Activated CD8-positive, alpha-beta memory T cell treated with anti-CD3 and anti-CD28 coated beads for 4 hours (primary cell): ENCODE data around the gene COL26A1.
"Not testable (repeated sequence)": the region's sequence is repeated elsewhere in the genome, so short reads cannot be mapped to it uniquely, and the experiment has no call there.

Experiments used
- DNase-seq, 2 donors: peaks; one replicate each; pipeline ENCODE4 v3.0.0-alpha.2; 2020; ENCODE audit warnings: low read depth in 2 of 2

Gene COL26A1

DNA sequence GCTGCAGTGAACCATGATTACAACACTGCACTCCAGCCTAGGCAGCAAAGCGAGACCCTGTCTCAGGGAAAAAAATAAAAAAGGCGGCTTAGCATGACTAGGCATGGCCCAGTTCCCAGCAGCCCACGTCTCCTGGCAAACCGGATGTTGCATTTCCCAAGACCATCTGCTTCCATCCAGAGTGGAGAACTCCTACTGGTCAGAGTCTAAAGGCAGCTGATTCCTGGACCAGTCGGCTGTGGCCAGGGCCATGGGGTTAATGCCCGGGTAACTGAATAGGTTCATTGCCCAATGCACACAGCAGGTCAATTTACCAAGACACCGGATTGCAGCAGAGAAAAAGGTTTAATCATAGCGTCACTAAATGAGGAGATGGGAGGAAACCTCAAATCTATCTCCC, 133.3 kb downstream of the COL26A1 start:
- DNase-seq = no peak

GRCh38 chr7:101501351-101501750, 138.7 kb downstream of the COL26A1 start:
- DNase-seq = no peak

DNA sequence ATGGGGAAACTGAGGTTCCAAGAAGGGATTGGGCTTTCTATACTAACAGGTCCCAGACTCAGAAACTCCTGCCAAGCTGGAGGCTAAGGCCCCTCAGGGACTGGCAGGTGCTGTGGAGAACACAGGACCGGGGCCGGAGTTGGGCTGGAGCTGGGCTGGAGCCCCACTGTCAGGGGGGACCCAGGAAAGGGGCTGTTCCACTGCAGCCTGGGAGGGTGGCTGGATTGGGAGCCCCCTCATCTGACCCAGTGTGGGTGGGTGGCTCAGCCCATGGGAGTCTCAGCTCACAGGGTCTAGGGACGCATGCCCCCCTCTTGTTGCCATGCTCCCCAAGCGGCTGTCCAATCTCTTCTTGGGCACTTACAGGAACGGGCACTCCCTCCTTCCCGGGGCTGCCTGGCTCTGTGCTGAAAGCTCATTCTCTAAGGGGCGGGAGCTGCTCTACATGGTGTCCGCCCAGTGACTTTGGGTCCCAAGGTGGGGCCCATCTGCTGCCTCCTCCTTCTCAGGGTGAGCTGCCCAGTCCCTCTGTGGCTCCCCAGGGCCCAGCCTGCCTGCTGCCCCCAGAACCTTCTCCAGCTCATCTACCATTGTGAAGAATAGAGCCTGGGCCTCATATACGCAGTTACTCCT, 139.9 kb downstream of the COL26A1 start:
- no peak for DNase-seq

DNA sequence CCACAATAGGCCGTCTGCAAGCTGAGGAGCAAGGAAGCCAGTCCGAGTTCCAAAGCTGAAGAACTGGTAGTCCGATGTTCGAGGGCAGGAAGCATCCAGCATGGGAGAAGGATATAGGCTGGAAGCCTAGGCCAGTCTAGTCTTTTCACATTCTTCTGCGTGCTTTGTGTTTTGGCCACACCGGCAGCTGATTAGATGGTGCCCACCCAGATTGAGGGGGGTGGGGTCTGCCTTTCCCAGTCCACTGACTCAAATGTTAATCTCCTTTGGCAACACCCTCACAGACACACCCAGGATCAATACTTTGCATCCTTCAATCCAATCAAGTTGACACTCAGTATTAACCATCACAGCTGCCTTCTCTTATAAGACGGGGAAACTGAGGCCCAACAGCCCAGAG, 142.8 kb downstream of the COL26A1 start:
- DNase-seq = not testable (repeated sequence)

DNA sequence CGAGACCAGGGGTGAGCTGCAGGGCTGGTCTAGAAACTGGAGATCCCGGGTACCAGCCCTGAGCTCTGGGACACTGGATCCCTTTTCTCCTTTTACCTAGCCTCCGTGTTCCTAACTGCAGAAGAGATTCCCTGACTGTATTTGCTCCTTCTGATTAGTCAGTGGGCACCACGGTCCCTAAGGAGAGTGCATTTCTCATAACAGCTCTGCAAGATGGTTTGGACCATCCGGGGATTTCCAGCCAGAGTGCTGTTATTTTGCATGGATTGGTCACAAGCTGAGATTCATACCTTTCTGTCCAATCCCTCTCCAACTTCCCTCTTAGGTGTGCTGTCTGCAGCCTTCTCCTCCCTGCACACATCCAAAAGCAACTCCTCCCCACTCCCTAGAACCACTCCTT, 143.9 kb downstream of the COL26A1 start:
- DNase-seq = no peak

DNA sequence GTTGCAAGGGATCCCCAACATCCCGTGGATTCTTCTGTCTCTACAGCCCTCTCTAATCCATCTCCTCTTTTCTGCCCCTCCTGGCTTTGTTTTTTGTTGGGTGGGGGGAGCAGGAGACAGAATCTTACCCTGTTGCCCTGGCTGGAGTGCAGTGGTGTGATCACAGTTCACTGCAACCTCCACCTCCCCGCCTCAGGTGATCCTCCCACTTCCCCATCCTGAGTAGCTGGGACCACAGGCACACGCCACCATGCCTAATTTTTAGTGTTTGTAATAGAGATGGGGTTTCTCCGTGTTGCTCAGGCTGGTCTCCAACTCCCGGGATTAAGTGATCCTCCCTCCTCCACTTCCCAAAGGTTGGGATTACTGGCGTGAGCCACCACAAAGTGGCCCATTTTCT, 144.7 kb downstream of the COL26A1 start:
- DNase-seq = no peak

DNA sequence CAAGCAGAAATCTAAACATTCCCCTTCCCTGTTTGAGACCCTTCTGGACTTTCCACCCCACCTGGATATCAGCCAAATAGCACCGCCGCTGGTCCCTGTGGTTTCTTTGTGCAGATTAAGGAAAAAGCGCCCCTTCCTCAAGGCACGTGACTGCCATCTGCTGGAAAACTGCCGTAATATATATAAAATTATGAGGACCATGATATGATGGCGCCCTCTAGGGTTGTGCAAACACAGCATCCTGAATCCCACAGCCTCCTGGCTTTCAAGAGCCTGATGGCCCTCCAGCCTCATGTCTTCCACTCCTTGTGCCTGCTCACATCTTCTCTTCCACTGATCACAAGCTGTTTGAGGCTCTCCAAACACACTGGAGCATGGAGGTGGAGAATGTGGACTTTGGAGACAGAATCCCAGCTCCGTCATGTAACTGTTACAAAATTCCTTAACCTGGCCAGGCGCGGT, 145.1 kb downstream of the COL26A1 start:
- DNase-seq = no peak

DNA sequence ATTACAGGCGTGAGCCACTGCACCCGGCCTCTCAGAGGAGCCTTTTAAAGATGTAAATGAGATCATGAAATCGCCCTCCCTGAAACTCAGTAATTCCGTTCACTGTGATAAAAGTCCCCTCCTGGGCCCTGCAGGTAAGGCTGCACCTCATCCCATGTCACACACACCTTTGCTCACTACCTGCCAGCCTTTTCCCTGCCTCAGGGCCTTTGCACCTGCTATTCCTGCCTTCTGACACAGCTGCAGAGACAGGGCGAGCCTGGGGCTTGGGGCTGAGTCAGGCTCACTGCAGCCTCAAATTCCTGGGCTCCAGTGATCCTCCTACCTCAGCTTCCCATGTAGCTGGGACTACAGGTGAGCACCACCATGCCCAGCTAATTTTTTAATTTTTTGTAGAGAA, 147.6 kb downstream of the COL26A1 start:
- no peak for DNase-seq

DNA sequence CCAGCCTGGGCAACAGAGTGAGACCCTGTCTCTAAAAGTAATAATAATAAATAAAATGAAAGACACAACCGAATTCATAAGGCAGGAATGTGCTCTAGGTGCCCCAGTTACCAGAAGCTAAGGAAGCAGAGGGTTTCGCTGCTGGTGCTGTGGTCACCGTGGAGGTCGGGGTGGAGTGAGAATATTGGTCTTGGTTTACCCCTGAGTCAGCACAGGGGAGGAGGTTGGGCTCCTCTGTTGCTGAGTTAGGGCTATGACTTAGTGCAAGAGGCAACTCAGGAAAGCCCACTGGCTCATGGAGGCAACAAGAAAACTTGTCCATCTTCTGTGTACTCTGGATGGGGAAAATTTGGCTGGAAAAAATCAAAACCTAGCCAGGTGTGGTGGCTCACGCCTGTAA, 149.3 kb downstream of the COL26A1 start:
- DNase-seq = no peak

- no peak for DNase-seq
Measured at GRCh38 chr7:101516851-101517250, 154.2 kb downstream of the COL26A1 start.

DNA sequence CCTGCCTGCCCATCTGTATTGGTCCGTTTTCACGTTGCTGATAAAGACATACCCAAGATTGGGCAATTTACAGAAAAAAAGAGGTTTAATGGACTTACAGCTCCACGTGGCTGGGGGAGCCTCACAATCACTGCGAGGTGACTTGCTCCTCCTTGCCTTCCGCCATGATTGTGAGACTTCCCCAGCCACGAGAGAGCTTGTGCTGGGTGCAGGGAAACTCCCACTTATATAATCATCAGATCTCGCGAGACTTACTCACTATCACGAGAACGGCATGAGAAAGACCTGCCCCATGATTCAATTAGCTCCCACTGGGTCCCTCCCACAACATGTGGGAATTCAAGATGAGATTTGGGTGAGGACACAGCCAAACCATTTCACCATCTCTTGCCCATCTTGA, 154.6 kb downstream of the COL26A1 start:
- no peak for DNase-seq

- DNase-seq = no peak
Measured at GRCh38 chr7:101518336-101518735, 155.7 kb downstream of the COL26A1 start.

DNA sequence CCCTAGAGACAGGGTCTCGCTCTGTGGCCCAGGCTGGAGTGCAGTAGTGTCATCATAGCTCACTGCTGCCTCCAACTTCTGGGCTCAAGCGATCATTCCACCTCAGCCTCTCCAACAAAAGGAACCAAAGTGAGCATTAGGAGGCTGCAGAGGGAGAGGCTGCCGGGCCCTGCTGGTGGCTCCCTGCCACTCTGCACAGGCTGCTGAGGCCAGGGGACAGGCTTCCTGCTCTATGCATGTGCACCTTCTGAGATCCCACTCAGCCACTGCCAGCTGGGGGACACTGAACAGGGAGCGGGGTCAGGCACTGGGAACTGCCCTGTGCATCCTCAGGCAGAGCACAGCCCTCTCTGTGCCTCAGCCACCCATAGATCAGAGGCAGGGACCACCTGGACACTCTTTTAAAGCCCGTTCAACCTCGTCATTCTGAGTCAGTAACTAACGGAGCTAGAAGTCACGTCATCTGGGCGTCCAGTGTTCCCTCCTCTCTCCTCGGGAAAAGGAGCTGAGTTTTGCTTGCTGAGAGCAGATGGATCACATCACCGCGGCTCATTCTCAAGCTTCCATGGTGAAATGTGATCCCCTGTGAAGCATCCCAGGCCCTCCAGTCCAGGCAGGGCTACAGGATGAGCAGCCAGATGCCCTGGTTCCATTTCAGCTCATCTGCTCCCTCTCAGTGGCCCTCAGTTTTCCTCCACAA, 156.8 kb downstream of the COL26A1 start:
- no peak for DNase-seq

GRCh38 chr7:101521430-101521925, 158.8 kb downstream of the COL26A1 start:
- no peak for DNase-seq

- no peak for DNase-seq
Measured at GRCh38 chr7:101522021-101522420, 159.3 kb downstream of the COL26A1 start.

GRCh38 chr7:101527844-101528667, 165.4 kb downstream of the COL26A1 start:
- DNase-seq = no peak

GRCh38 chr7:101529560-101529959, 166.9 kb downstream of the COL26A1 start:
- DNase-seq = no peak

- DNase-seq = no peak
Measured at GRCh38 chr7:101531726-101532357, 169.2 kb downstream of the COL26A1 start.

- DNase-seq = no peak
Measured at GRCh38 chr7:101532400-101533102, 169.9 kb downstream of the COL26A1 start.

- DNase-seq = no peak
Measured at GRCh38 chr7:101533103-101533465, 170.4 kb downstream of the COL26A1 start.

GRCh38 chr7:101534015-101534803, 171.5 kb downstream of the COL26A1 start:
- DNase-seq = no peak
